HG03175 (cell line): ENCODE measurements around the gene CLNK.

Experiments used
- ATAC-seq: cut with Tn5 transposase; IDR thresholded peaks from one replicate; pipeline ENCODE4 v1.9.1; 2021; ENCODE audit warnings: mild to moderate bottlenecking, moderate library complexity; ENCODE audit not compliant: unreplicated experiment

Gene CLNK

DNA sequence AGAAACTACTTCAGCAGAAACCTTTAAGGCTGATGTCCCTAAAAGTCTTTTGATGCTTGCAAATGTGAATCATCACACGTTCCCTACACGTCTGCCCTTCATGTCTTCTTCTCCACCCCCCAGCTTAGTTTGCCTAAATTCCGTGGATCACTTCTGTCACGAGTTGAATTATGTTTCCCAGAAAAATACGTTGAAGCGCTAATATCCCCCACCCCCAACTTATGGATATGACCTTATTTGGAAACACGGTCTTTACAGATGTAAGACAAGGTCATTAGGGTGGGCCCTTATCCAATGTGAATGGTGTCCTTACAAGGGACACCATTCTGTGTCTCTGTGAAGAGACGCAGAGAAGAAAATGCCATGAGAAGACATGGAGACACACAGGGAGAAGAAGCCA is 225.3 kb downstream of the CLNK start:
- no peak for ATAC-seq

DNA sequence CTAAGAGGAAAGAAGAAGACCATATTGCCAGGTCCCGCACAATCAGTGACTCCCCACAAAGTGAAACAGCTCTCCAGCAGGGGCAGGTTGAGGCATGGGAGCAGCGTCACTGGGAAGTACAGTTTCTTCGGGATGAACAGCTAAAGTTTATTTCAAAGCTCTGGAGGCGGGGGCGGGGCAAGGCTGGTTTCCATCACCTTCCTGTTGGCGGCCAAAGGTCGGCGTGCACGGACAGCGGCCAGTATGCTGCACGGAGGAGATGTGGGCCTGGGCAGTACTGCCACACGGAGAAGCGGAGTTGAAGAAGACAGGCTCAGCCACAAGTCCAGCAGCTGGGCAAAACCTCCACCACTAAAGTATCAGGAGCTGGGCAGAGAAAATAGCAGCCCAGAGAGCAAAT is 226.4 kb downstream of the CLNK start:
- no peak for ATAC-seq

DNA sequence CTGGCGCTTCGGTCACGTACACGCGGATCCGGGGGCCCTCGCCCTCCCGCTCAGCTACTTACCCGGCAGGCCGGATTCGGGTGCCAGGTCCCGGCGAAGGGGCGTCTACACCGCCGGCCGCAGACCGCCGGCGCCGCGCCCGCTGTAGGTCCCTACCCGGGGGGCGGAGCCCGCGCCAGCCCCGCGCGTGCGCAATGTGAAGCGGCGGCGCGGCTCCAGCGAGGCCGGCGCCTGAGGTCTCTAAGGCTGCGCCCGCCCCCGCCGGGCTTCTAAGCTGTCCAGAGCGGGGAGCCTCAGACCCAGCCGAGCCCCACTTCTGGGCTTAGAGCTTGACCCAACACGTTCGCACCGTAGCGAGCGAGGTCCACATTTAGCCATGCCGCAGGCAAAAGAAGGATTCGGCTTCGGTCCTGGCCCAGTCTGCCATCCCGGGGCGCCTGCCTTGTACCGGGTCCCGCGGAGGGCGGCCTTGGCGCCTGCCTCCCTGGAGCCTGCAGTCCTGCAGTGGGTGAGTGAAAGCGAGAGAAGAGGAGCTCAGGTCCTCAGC is 227.2 kb downstream of the CLNK start, which contains the start of gene ZNF518B:
TSS of gene ZNF518B (minus strand) at position 172 of the 547 bp plus-strand sequence. CDS start 11,098 bp downstream, outside the sequence.
- peak; percentile 71 for ATAC-seq

DNA sequence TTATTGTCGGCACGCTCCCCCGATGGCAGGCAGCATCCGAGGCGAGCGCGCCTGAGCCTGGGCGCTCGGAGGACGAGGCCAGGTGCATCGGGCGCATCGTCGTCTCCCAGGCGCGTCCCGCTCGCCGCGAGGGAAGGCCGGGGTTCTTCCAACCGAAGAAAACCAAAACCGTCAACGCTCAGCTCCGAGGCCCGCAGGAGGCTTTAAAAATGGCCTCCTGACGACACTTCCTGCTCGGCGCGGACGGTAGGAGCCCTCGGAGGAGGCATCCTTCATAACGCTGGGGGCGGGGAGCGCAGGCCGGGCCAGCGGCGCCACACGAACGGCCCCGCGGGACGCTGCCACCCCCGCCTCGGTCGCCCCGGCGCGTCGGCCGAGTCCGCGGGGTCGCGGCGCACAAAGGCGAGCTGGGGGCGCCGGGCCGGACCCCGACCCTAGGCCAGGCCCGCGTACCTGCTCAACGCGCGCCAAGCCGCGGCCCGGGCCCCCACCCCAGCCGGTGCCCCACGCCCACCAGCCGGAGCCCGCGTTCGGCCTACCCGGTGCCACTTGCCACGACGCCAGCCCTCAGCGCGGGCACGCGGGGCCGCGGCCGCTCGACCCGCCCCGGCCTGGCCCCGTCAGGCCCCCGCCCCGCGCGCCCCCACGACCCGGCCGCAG is 227.8 kb downstream of the CLNK start:
- ATAC-seq, result peak; percentile 66

DNA sequence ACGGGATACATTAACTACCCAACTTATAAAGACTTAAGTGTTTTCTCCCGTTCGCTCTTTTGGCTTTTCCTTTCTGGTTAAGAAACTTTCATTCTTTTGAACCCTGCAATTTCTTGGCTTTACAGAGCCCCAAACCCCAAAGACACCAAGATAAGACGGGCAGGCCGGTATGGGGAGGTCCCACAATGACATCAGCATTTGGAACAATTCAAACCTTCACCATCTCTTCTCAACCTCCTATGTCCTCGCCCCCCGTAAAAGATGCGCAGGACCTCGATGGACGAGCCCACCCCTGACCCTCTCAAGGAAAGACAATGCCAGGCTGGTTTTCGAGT is 228.3 kb downstream of the CLNK start:
- no peak for ATAC-seq

DNA sequence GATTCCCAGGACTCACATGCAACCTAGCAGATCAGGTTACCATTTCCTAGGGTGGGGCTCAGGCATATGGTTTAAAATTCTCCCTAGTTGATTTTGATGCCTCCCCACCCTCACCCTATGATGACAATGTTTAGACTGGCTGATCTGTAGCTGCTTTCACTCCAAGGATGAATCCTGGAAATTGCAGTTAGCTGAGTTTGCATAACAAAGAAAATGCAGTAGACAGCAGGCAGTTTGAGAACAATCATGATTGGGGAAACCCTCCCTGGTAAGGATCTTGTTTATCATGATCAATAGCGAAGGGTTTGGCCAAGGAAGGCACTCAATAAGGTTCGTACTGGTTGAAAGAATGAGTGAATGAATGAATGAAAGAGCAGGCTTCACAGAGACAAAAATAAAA is 229.4 kb downstream of the CLNK start:
- no peak for ATAC-seq

DNA sequence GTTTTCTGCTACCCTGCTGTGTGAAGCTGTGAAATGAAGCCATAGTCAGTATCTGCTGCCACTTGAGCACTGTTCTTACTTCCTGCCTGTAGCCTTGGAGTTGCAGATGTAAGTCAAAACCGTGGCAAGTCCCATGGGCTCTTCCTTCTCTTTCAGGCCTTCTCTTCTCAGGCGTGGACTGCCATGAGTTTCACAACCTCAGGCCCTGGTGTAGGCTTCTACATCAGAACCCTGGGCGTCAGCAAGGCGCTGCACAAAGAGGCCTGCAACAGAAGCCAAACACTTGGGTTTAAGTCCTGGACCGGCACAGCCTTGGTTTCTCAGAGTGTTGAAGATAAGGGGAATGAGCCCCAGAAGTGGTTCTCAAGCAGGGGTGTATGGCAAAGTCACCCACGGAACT is 229.8 kb downstream of the CLNK start:
- no peak for ATAC-seq

DNA sequence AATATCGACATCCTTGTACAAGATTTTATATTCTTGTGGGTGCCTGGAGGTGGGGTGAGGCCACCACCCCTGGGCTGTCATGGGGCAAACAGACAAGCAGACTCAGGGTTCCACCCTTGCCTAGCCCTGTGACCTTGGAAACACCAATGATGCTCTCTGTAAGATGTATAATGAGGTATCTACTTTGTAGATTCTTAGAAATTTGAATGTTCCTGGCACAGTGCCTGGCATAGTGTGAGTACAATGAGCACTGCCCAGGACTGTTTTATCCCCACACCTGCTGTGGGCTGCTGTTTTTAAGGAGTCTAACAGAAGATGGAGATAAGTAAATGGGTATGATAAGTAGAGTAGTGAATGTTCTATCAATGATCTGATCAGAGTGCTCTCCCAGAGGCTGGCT is 230.4 kb downstream of the CLNK start:
- no peak for ATAC-seq

DNA sequence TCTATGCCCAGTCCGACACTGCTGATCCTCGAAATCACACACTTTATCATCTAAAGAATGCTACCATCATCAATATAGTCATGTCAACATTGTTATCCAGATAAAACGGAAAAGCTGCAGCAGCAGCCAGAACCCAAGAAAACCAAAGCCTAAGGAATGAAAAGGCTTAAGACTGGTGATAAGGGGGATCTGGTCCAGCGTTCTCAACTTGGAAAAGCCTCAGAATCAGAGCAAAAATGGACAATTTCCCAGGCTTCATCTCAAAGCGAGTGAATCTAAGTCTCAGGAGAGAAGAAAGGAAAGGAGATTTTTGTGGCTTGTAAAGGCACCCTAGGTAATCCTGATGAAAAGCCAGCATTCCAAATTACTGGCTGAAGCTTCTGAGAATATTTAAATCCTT is 235.6 kb downstream of the CLNK start:
- ATAC-seq, result no peak

DNA sequence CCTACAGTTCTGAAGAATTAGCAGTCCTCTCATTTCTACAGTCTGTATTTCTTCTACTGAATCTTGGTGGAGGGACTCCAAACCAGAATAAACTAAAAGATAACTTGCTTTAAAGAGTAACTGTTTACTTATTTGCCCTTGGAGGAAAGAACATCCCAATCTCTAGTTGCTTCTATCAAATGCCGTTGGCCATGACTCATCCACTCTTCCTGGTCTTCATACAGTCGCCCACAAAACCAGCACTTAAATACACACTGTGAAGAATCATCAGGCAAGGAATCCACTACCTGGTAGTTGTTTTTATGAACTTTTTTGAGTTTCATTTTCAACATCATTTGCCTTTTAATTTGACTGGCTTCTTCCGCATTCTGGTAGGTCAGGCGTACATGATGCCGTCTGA is 241.6 kb downstream of the CLNK start:
- no peak for ATAC-seq

DNA sequence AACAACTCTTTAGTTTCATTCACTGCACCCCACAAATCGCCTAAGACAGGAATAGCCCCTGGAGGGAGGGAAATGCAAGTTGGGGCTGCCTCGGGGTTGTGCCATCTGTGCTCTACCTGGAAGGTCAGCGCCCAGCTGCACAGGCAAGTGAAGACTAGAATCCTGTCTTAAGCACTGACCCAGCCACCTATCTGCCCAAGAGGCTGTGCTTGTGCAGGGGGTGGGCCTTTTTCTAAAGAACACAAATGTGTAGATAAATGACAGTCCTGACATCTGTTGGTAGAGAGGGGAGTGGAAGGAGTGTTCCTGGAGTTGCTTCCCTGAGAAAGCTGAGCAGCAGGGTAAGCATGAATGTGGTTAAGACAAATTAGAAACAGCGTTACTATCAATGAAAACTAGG is 243.1 kb downstream of the CLNK start:
- ATAC-seq, result no peak

DNA sequence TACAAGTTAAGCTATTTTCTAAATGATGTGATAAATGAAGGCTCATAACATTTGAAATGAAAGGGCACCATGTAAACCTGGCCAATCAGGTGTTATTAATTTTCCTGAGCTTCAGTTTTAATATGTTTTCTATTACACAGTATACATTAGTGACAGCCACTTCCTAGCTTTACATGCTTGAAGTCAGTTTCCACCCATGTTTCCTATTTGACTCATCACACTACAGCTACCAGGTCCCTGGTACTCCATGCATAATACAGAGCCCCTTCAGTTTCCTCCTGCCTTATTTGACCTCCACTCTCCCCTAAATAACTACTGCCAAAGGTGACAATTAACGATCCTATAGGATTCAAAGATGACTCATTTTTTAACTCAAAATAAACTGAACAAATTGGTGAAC is 245.6 kb downstream of the CLNK start:
- no peak for ATAC-seq

DNA sequence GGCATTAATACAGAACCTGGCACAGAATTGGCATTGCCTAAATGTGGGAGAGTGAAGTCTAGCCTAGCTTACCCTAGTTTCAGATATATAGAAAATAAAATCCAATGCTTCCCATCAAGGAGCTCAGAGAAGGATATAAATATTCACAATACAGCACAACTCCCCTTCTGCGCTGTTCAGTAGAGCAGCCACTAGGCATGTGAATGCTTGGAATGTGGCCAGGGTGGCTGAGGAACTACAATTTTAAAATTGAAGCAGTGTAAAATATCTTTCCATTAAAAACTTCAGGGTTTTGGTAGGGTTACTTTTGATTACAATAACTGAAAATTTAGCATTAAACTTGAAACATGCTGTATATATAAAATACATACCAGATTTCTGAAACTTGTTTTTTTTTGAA is 246.8 kb downstream of the CLNK start:
- ATAC-seq, result no peak
